GM19240 (cell line): ENCODE measurements around the gene HSP90AA1.

Experiments
- DNase-seq: peaks from one replicate; pipeline ENCODE4 v3.0.0; 2011; ENCODE audit warnings: low spot score; ENCODE audit not compliant: insufficient read length

Gene HSP90AA1

GRCh38 chr14:102042699-102043098 is 44.1 kb downstream of the HSP90AA1 start:
- no peak for DNase-seq

DNA sequence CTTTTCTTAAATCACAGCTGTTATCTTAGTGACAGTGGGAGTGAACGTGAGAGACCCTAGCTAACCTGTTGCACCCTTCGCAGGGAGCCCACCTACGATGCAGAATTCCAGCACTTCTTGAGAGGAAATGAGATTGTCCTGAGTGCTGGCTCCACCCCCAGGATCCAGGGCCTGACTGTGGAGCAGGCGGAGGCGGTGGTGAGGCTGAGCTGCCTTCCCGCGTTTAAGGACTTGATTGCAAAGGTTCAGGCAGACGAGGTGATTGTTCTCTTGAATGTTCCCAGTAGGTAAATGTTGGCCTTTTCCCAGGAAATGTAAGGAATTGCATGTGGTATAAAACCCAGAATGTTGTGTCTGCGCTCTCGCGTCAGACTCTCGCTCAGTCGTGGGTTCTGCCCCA is 46.7 kb downstream of the HSP90AA1 start:
- no peak for DNase-seq

GRCh38 chr14:102039157-102039556 is 47.7 kb downstream of the HSP90AA1 start:
- no peak for DNase-seq

GRCh38 chr14:102037686-102038085 is 49.2 kb downstream of the HSP90AA1 start:
- DNase-seq: no peak

DNA sequence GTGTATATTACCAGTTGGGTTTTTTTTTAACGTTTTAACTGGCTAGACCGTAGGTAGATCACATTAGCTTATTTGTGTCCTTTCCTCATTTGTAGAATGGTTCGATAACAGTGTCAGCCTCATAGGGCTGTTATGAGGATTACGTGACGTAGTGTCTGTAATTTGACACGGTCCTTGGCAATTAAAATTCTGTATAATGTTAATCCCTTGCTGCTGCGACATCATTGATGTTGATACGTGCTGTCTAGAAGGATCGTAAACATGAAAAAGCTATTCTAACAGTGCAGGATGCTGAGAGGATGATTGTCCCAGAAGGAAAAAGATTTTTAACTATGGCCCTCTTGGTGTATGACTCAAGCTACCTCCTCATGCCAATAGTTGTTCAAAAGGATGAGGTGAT is 50.9 kb downstream of the HSP90AA1 start:
- DNase-seq: no peak

DNA sequence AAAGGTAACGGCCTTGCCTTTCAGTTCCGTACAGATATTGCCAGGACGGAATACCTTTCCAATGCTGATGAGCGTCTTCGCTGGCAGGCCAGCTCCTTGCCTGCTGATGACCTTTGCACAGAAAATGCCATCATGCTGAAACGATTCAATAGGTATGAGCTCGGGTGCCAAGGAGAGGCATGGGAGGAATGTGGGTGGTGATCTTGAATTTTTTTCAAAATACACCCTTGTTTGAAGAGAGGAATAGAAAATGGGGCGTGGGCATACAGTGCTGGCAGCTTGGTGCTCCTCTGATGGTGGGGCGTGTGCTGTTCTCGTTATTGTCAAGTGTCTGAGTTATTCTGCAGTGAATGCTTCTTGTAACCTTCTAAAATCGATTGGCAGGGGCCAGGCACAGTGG is 52.5 kb downstream of the HSP90AA1 start:
- DNase-seq: no peak

DNA sequence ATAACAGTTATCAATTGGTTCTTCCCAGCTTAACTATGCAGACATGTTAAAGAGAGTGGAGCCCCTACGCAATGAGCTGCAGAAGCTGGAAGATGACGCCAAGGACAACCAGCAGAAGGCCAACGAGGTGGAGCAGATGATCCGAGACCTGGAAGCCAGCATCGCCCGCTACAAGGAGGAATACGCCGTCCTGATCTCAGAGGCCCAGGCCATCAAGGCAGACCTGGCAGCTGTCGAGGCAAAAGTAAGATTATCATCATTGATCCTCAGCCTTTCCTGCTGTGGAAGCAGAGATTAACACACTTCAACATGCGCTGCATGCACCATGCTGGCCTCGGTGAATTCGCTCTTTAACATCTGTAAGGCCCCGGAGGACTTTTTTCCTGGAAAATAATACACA is 53.6 kb downstream of the HSP90AA1 start:
- no peak for DNase-seq
